Measurements from ENCODE around the gene RENBP. TPM values are rescaled to one million over a fixed set of nuclear protein-coding genes. Genes with fewer than 3 reads are reported as not detected.

The RENBP gene
- total and polyA plus RNA-seq, 9 of the 15 experiments (the other 6 are each of a cell fraction or from before 2014, with no cell fraction given): 0.07 to 14.8 (median 10.6) TPM; not detected in 1

DNA sequence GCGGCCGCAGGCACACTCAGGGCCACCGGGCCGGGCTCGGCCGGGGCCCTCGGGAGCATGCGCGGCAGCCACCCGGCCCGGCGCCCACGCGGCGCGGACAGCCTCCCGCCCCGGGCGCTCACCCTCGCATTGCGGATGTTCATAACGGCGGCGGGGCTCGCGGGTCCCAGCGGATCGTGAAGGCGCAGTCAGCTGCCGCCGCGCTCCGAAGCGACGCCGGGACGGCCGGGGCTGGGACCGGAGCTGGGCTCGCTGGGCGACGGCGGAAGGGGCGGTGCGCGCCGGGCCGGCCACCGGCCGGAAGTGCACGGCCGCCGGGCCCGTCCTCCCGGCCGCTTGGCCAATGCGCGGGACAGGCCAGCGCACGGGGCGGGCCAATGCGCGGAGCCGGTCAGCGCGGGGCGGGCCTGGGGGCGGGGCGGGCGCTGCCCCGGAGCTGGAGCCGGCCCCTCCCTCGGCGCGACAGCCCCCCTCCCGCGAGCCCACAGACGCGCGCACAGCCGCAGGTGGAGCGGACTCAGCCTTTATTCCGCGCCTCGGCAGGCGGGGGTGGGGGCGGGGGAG, 9.6 kb downstream of the RENBP start, which contains the start of gene NAA10 (continued):
- TF ChIP-seq, protein P1, sequence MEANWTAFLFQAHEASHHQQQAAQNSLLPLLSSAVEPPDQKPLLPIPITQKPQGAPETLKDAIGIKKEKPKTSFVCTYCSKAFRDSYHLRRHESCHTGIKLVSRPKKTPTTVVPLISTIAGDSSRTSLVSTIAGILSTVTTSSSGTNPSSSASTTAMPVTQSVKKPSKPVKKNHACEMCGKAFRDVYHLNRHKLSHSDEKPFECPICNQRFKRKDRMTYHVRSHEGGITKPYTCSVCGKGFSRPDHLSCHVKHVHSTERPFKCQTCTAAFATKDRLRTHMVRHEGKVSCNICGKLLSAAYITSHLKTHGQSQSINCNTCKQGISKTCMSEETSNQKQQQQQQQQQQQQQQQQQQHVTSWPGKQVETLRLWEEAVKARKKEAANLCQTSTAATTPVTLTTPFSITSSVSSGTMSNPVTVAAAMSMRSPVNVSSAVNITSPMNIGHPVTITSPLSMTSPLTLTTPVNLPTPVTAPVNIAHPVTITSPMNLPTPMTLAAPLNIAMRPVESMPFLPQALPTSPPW (CRISPR knock-in tag; IDR thresholded peaks at IDR 0.05): peak; percentile 95
- TF ChIP-seq ZNF77 (CRISPR knock-in tag; IDR thresholded peaks at IDR 0.05): no peak
- TF ChIP-seq BHLHE40 (IDR thresholded peaks at IDR 0.05; ENCODE audit: low read length): no peak
- TF ChIP-seq, protein P2, sequence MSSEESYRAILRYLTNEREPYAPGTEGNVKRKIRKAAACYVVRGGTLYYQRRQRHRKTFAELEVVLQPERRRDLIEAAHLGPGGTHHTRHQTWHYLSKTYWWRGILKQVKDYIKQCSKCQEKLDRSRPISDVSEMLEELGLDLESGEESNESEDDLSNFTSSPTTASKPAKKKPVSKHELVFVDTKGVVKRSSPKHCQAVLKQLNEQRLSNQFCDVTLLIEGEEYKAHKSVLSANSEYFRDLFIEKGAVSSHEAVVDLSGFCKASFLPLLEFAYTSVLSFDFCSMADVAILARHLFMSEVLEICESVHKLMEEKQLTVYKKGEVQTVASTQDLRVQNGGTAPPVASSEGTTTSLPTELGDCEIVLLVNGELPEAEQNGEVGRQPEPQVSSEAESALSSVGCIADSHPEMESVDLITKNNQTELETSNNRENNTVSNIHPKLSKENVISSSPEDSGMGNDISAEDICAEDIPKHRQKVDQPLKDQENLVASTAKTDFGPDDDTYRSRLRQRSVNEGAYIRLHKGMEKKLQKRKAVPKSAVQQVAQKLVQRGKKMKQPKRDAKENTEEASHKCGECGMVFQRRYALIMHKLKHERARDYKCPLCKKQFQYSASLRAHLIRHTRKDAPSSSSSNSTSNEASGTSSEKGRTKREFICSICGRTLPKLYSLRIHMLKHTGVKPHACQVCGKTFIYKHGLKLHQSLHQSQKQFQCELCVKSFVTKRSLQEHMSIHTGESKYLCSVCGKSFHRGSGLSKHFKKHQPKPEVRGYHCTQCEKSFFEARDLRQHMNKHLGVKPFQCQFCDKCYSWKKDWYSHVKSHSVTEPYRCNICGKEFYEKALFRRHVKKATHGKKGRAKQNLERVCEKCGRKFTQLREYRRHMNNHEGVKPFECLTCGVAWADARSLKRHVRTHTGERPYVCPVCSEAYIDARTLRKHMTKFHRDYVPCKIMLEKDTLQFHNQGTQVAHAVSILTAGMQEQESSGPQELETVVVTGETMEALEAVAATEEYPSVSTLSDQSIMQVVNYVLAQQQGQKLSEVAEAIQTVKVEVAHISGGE (CRISPR knock-in tag; IDR thresholded peaks at IDR 0.05): peak in 1 of 3 experiments; percentile 80; a peak in 2 of 6 replicates
- TF ChIP-seq PPARD (CRISPR knock-in tag; IDR thresholded peaks at IDR 0.05): no peak
- TF ChIP-seq BCL6 (CRISPR knock-in tag; IDR thresholded peaks at IDR 0.05): no peak
- no peak for TF ChIP-seq CBFA2T3 (IDR thresholded peaks at IDR 0.05)
- TF ChIP-seq, protein P3, sequence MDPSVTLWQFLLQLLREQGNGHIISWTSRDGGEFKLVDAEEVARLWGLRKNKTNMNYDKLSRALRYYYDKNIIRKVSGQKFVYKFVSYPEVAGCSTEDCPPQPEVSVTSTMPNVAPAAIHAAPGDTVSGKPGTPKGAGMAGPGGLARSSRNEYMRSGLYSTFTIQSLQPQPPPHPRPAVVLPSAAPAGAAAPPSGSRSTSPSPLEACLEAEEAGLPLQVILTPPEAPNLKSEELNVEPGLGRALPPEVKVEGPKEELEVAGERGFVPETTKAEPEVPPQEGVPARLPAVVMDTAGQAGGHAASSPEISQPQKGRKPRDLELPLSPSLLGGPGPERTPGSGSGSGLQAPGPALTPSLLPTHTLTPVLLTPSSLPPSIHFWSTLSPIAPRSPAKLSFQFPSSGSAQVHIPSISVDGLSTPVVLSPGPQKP (CRISPR knock-in tag; IDR thresholded peaks at IDR 0.05): no peak
- TF ChIP-seq, protein P4, sequence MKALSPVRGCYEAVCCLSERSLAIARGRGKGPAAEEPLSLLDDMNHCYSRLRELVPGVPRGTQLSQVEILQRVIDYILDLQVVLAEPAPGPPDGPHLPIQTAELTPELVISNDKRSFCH (CRISPR knock-in tag; IDR thresholded peaks at IDR 0.05): no peak
- TF ChIP-seq, protein P4 (tag; IDR thresholded peaks at IDR 0.05): no peak
- TF ChIP-seq, protein P5, sequence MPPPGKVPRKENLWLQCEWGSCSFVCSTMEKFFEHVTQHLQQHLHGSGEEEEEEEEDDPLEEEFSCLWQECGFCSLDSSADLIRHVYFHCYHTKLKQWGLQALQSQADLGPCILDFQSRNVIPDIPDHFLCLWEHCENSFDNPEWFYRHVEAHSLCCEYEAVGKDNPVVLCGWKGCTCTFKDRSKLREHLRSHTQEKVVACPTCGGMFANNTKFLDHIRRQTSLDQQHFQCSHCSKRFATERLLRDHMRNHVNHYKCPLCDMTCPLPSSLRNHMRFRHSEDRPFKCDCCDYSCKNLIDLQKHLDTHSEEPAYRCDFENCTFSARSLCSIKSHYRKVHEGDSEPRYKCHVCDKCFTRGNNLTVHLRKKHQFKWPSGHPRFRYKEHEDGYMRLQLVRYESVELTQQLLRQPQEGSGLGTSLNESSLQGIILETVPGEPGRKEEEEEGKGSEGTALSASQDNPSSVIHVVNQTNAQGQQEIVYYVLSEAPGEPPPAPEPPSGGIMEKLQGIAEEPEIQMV (tag; conservative IDR thresholded peaks at IDR 0.05; ENCODE audit: low read depth): no peak
- TF ChIP-seq ZNF143 (CRISPR knock-in tag; IDR thresholded peaks at IDR 0.05): no peak
- TF ChIP-seq RNF2 (IDR thresholded peaks at IDR 0.05): no peak
- no peak for TF ChIP-seq HOXB6 (CRISPR knock-in tag; IDR thresholded peaks at IDR 0.05; ENCODE audit: borderline replicate concordance)
- TF ChIP-seq MECOM (CRISPR knock-in tag; IDR thresholded peaks at IDR 0.05): no peak
- no peak for TF ChIP-seq SIX5 (IDR thresholded peaks at IDR 0.05; ENCODE audit: borderline replicate concordance in 1 of 2, insufficient read depth in 1 of 2, low read depth in 1 of 2, low read length in 2 of 2)
- TF ChIP-seq BRF1 (IDR thresholded peaks at IDR 0.05; ENCODE audit: borderline replicate concordance, extremely low read depth, insufficient read length): no peak
- no peak for TF ChIP-seq BCOR (IDR thresholded peaks at IDR 0.05)
- no peak for TF ChIP-seq SAFB2 (IDR thresholded peaks at IDR 0.05; ENCODE audit: borderline replicate concordance, low read depth, low read length, severe bottlenecking)
